HepG2 (cell line): Measurements from ENCODE around the gene NUDT3. TPM values are rescaled to one million over a fixed set of nuclear protein-coding genes. Genes with fewer than 3 reads are reported as not detected.

ENCODE experiments used
- ATAC-seq: fragments of 200-7000 bp; cut with Tn5 transposase; 3 replicates; pipeline ENCODE4 v1.9.1; 2020; ENCODE audit warnings: mild to moderate bottlenecking, moderate library complexity
- BruUV-seq: library from RNA; stranded (reverse); fragments of 400-500 nt; replicated peaks from 2 replicates; lab custom pipeline; 2021; lab: Mats Ljungman, UMichigan
- CTCF ChIA-PET: fragments of 300-600 bp; formaldehyde crosslinking; extraction: SDS; loops from one replicate; lab custom pipeline; 2021; ENCODE audit warnings: low total read pairs, inconsistent platforms, low intra/inter-chr PET ratio; lab: Yijun Ruan, JAX
- POLR2A ChIA-PET: fragments of 350-600 bp; sonication (Branson Sonifier 250); formaldehyde crosslinking; loops from one replicate; lab custom pipeline; 2020; ENCODE audit warnings: antibody characterized with exemption, inconsistent platforms; lab: Yijun Ruan, JAX
- DNase-seq: peaks from one replicate; pipeline ENCODE4 v3.0.0-alpha.2; 2015; ENCODE audit warnings: low spot score
- FAIRE-seq: peaks from 3 replicates; lab custom pipeline; 2011; peaks lifted over from hg19 to GRCh38; lab: Jason Lieb, UNC
- H2AFZ ChIP-seq: one replicate; pipeline ENCODE4 v1.6.1; 2011; ENCODE audit warnings: low read length, inconsistent platforms
- H3K27ac ChIP-seq: fragments of 300-600 bp; 3 replicates; pipeline ENCODE4 v1.8.0; 2011; ENCODE audit warnings: mixed run types, mild to moderate bottlenecking, mixed read lengths, low read length, inconsistent platforms; ENCODE audit not compliant: insufficient read depth; ENCODE audit errors: extremely low read length
- H3K27me3 ChIP-seq, 2 experiments: fragments of 200-600 bp in 1 of 2; 2 replicates in 1 of 2; 3 replicates in 1 of 2; pipeline versions ENCODE4 v1.6.0 to v1.8.0; 2011; ENCODE audit warnings: low read length in 2 of 2, mild to moderate bottlenecking in 2 of 2, moderate library complexity in 2 of 2, inconsistent platforms in 1 of 2; ENCODE audit not compliant: insufficient read depth in 2 of 2, control insufficient read depth in 1 of 2
- H3K36me3 ChIP-seq, 2 experiments: fragments of 200-600 bp in 1 of 2; replicated peaks in 1 of 2; 2 replicates in 1 of 2; 3 replicates in 1 of 2; pipeline versions ENCODE4 v1.5.1 to v1.8.0; 2011; ENCODE audit warnings: low read length in 2 of 2, inconsistent platforms in 1 of 2; ENCODE audit not compliant: insufficient read depth in 2 of 2, control insufficient read depth in 1 of 2
- H3K4me1 ChIP-seq: 2 replicates; pipeline ENCODE4 v1.5.1; 2012; ENCODE audit warnings: low read length, inconsistent platforms; ENCODE audit not compliant: insufficient read depth
- H3K4me2 ChIP-seq: 2 replicates; pipeline ENCODE4 v1.6.0; 2011; ENCODE audit warnings: low read depth, low read length, inconsistent platforms
- H3K4me3 ChIP-seq, 3 experiments: fragments of 200-600 bp in 1 of 3; sonication (generic), shearing (Covaris generic) in 1 of 3; replicated peaks in 1 of 3; 2 replicates each; pipeline ENCODE4 v1.5.1; 2011 to 2016; ENCODE audit warnings: low read length in 3 of 3, inconsistent platforms in 2 of 3, low read depth in 2 of 3, mild to moderate bottlenecking in 2 of 3, control low read depth in 1 of 3, mixed read lengths in 1 of 3; ENCODE audit not compliant: insufficient read depth in 1 of 3
- H3K79me2 ChIP-seq: one replicate; pipeline ENCODE4 v1.6.1; 2011; ENCODE audit warnings: low read length, inconsistent platforms; ENCODE audit not compliant: insufficient read depth
- H3K9ac ChIP-seq: 2 replicates; pipeline ENCODE4 v1.6.0; 2011; ENCODE audit warnings: mild to moderate bottlenecking, low read depth, low read length, inconsistent platforms; ENCODE audit not compliant: insufficient read depth
- H3K9me3 ChIP-seq: 2 replicates; pipeline ENCODE4 v1.5.1; 2012; ENCODE audit warnings: mild to moderate bottlenecking, low read length
- H4K20me1 ChIP-seq: 2 replicates; pipeline ENCODE4 v1.6.0; 2011; ENCODE audit warnings: inconsistent platforms, mild to moderate bottlenecking, low read length, moderate library complexity; ENCODE audit not compliant: insufficient read depth
- FLYWCH1 ChIP-seq: sonication (generic); formaldehyde crosslinking; IDR thresholded peaks from 2 replicates; pipeline ENCODE4 v1.8.1; 2023; ENCODE audit warnings: mild to moderate bottlenecking, missing genetic modification reagents
- KAT2B ChIP-seq: fragments of 150-350 bp; IDR thresholded peaks from 2 replicates; pipeline ENCODE4 v1.6.1; 2014; ENCODE audit warnings: low read depth, low read length, borderline replicate concordance
- PHF5A ChIP-seq: IDR thresholded peaks from one replicate; pipeline ENCODE4 v1.6.1; 2018; ENCODE audit warnings: low read depth, missing genetic modification reagents; ENCODE audit not compliant: unreplicated experiment
- SAFB2 ChIP-seq: sonication (generic); formaldehyde crosslinking; IDR thresholded peaks from 2 replicates; pipeline ENCODE4 v1.5.1; 2020; ENCODE audit warnings: missing genetic modification reagents, low read depth, mild to moderate bottlenecking, borderline replicate concordance
- SSRP1 ChIP-seq: IDR thresholded peaks from 2 replicates; pipeline ENCODE4 v1.6.1; 2016; ENCODE audit warnings: control low read depth
- TEAD3 ChIP-seq: optimal IDR thresholded peaks from 2 replicates; pipeline ENCODE3; 2016; ENCODE audit warnings: borderline replicate concordance
- WGBS: methylation state at CpG from one replicate; pipeline ENCODE4 v1.1.6; 2017; ENCODE audit warnings: low lambda C conversion rate; 5-methylcytosine and 5-hydroxymethylcytosine counted together
- in situ Hi-C: cut with HindIII; loops from 2 replicates; pipeline ENCODE4 v1.10.0; 2017; ENCODE audit warnings: low pct_unique_long_range_greater_than_20kb; ENCODE audit not compliant: extremely low pct_ligation_motif_present
- intact Hi-C: fragments of 100-400 bp; cut with micrococcal nuclease; formaldehyde crosslinking; loops from one replicate; pipeline ENCODE4 v1.10.0; 2022; ENCODE audit not compliant: unreplicated experiment
- polyA plus RNA-seq, 8 experiments: library from polyadenylated mRNA; depleted of rRNA in 3 of 8; stranded (reverse) in 7 of 8; unstranded in 1 of 8; fragments of >200 nt; fragmentation: Illumina TruSeq in 4 of 8; extraction: Trizol in 4 of 8; gene quantifications; 2 replicates each; pipeline versions ENCODE4 v1.2.1 to v1.2.3, GENCODE V29; 2011 to 2016; ENCODE audit warnings: low read depth in 4 of 8, missing spikeins in 1 of 8, mixed read lengths in 1 of 8; ENCODE audit not compliant: insufficient read depth in 1 of 8
- total RNA-seq, 5 experiments: library from RNA; depleted of rRNA; stranded (reverse); fragments of >200 nt; fragmentation: Illumina TruSeq; extraction: Trizol; gene quantifications; 2 replicates each; pipeline ENCODE4 v1.2.3, GENCODE V29; 2016; ENCODE audit warnings: low read depth in 1 of 5
- TF ChIP-seq, protein P1 (sequence below): sonication (generic); formaldehyde crosslinking; IDR thresholded peaks from 2 replicates; pipeline ENCODE4 v1.4.0; 2020; ENCODE audit warnings: missing genetic modification reagents

The NUDT3 gene
- total and polyA plus RNA-seq, 2 of the 13 experiments (the other 11 are each of a cell fraction or from before 2014, with no cell fraction given): 20.2 to 20.6 TPM

DNA sequence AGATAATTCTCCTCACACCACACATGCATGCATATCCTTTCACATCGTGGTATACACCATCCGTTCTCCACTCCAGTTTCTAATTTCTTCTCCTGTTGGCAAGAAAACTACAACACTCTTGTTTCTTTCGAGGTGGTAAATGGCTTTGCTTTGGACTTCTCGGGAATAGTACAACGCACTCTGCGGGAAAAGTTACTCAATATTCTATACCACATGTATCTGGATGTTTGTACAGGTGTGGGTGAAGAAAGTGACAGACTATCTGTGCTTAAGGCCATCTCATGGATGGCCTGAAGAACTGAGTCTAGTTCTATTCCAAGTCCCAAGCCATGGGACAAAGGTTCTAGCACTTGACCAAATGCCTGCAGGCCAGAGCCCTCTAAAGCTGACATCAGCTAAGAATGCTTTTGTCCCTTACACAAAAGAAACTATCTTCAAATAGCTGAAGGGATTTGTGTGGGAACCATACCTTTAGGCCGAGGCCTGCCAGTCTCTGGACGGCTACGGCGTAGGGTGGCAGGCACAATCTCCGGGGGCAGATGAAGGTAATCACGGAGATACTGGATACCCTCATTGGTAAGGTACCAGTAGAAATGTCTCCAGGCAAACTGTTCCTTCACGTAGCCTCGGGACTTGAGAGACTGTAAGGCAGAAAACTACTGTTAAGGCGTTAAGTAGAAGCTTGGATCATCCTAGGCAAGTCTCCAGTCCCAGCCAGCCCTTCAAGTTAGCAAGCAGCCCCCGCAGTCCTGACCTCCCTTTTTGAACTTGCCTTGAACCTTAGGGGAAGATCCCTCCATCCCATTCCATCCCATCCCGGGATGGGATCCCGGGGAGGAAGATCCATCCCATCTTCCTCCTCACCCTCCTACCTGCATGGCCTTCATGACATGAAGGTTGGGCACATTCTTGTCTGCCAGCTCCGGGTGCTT lies 32.0 kb upstream of the NUDT3 start:
- Histone ChIP-seq H3K9me3 (no peaks in the 10 kb centered on the region), H4K20me1 (peaks cover 36% of the 10 kb centered on the region), H3K27me3 (no peaks in the 10 kb centered on the region; a peak in 1 of 5 replicates), H3K4me2 (peak overlapping the region; percentile 82), H3K4me1 (peaks cover 66% of the 10 kb centered on the region), H3K36me3 (peaks cover 18 to 51% of the 10 kb centered on the region in 2 experiments), H3K4me3 (peak overlapping the region; percentile 74 to 98 (median 89)), H3K79me2 (peaks cover 44% of the 10 kb centered on the region), H3K9ac (peak overlapping the region; percentile 95), H2AFZ (no peak overlapping the region), H3K27ac (peak overlapping the region; percentile 73)
- TF ChIP-seq KAT2B (no peak), SAFB2 (no peak), PHF5A (CRISPR knock-in tag) (no peak), TEAD3 (CRISPR knock-in tag) (peak; percentile 15), SSRP1 (CRISPR knock-in tag) (0 out of 2 replicates have a peak, but pooled peaks have one; percentile 21), FLYWCH1 (CRISPR knock-in tag) (0 out of 2 replicates have a peak, but pooled peaks have one; percentile 9)
- TF ChIP-seq, protein P1, sequence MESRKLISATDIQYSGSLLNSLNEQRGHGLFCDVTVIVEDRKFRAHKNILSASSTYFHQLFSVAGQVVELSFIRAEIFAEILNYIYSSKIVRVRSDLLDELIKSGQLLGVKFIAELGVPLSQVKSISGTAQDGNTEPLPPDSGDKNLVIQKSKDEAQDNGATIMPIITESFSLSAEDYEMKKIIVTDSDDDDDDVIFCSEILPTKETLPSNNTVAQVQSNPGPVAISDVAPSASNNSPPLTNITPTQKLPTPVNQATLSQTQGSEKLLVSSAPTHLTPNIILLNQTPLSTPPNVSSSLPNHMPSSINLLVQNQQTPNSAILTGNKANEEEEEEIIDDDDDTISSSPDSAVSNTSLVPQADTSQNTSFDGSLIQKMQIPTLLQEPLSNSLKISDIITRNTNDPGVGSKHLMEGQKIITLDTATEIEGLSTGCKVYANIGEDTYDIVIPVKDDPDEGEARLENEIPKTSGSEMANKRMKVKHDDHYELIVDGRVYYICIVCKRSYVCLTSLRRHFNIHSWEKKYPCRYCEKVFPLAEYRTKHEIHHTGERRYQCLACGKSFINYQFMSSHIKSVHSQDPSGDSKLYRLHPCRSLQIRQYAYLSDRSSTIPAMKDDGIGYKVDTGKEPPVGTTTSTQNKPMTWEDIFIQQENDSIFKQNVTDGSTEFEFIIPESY: peak; percentile 60; the same call in 1 of the 2 replicates
- CTCF ChIA-PET: no interaction called here
- DNase-seq (no peak), ATAC-seq (no peak), FAIRE-seq (no peak)
- in situ Hi-C loops: no loop called here
- POLR2A ChIA-PET: interaction anchor here (1.0 to 4.2 kb wide), 3 partner anchors 9 to 175 kb away, joined by 4 to 71 read pairs (median 20); no protein-coding TSS in a partner anchor
- 73% methylated on average over 19 of the region's 19 CpGs for WGBS
- intact Hi-C loops: no loop called here
- BruUV-seq: no TSS peak
